ENCODE results near the gene HADH. TPM values are rescaled to one million over a fixed set of nuclear protein-coding genes. Genes with fewer than 3 reads are reported as not detected.

Gene HADH
- polyA plus RNA-seq, 1 donor: 195 TPM

DNA sequence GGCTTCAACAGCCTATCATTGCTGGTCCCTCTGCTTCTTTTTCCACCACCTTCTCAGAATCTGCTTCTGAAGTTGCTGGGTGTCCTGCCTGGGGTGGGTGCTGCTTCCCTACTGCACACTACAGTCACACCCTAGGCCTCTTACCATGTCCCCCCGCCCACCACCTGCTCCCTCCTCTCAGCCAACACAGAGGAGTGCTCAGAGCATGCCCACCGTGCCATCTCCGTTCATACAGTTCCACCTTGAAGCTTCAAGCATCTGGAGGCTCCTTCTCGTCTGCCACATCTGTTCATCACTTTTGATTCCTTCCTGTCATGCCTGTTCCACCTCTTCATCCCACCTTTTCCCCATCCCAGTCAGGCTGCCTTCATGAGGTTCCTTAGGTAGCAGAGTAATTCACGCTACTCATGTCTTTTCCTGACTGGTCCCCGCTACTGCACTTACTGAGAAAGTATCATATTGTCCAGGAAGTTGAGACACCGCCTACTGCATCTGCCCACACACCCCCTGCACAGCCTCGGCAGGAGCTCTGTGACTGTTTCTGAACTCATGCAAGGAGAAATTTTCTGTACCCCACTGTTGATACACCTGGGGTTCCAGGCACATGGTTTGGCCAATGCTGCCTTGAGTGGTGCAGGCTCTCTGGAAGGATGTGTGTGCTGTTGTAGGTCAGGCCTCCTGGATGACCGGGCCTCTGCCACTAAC is 39.5 kb downstream of the HADH start:
- no peaks in the 10 kb centered on the region for H3K9me3 ChIP-seq (ENCODE audit: control insufficient read depth, low read depth, low read length)
- no peak for DNase-seq
- H3K27me3 ChIP-seq (ENCODE audit: control insufficient read depth, insufficient read depth, low read length): no peaks in the 10 kb centered on the region
- H3K4me1 ChIP-seq (ENCODE audit: control insufficient read depth, insufficient read depth, low read length): no peaks in the 10 kb centered on the region
- no peak overlapping the region for H3K4me3 ChIP-seq (ENCODE audit: low read length)
- H3K27ac ChIP-seq (ENCODE audit: low read length): no peak overlapping the region
- peaks cover 82% of the 10 kb centered on the region for H3K36me3 ChIP-seq (ENCODE audit: control insufficient read depth, insufficient read depth, low read length)
- WGBS (ENCODE audit: insufficient coverage, low lambda C conversion rate): 83% methylated on average over 2 of the region's 9 CpGs

DNA sequence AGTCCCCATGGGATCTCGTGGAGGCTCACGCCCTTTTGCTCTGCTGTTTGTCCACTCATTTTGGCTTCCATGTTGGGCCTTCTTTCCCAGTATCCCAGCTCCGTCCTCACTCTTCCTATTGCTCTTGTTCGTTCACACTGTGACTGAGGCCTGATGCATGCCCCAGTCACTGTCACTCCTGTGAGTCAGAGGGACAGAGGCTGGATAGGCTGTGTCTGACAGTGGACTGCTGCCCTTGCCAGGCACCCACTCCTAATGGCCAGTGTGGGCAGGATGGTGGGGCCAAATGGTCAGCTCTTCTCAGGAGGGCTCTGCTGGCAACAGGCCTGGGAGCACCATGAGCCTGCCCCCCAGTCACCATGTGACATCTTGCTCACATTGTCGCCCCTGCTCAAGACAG is 40.0 kb downstream of the HADH start:
- Histone ChIP-seq H3K27ac (ENCODE audit: low read length) (no peak overlapping the region), H3K27me3 (ENCODE audit: control insufficient read depth, insufficient read depth, low read length) (no peaks in the 10 kb centered on the region), H3K36me3 (ENCODE audit: control insufficient read depth, insufficient read depth, low read length) (peaks cover 85% of the 10 kb centered on the region), H3K9me3 (ENCODE audit: control insufficient read depth, low read depth, low read length) (no peaks in the 10 kb centered on the region), H3K4me3 (ENCODE audit: low read length) (no peak overlapping the region), H3K4me1 (ENCODE audit: control insufficient read depth, insufficient read depth, low read length) (no peaks in the 10 kb centered on the region)
- DNase-seq: no peak
- WGBS (ENCODE audit: insufficient coverage, low lambda C conversion rate): 100% methylated on average over 1 of the region's 5 CpGs

- peak; percentile 34 to 48 for DNase-seq
- H3K9me3 ChIP-seq (ENCODE audit: control insufficient read depth, low read depth, low read length): no peaks in the 10 kb centered on the region
- no CpG with 5 or more reads among the region's 2 CpGs for WGBS (ENCODE audit: insufficient coverage, low lambda C conversion rate)
- H3K4me3 ChIP-seq (ENCODE audit: low read length): no peak overlapping the region
- no peaks in the 10 kb centered on the region for H3K27me3 ChIP-seq (ENCODE audit: control insufficient read depth, insufficient read depth, low read length)
- peaks cover 84% of the 10 kb centered on the region for H3K36me3 ChIP-seq (ENCODE audit: control insufficient read depth, insufficient read depth, low read length)
- no peak overlapping the region for H3K27ac ChIP-seq (ENCODE audit: low read length)
- no peaks in the 10 kb centered on the region for H3K4me1 ChIP-seq (ENCODE audit: control insufficient read depth, insufficient read depth, low read length)
Observed at GRCh38 chr4:108030332-108030731, 40.6 kb downstream of the HADH start.

DNA sequence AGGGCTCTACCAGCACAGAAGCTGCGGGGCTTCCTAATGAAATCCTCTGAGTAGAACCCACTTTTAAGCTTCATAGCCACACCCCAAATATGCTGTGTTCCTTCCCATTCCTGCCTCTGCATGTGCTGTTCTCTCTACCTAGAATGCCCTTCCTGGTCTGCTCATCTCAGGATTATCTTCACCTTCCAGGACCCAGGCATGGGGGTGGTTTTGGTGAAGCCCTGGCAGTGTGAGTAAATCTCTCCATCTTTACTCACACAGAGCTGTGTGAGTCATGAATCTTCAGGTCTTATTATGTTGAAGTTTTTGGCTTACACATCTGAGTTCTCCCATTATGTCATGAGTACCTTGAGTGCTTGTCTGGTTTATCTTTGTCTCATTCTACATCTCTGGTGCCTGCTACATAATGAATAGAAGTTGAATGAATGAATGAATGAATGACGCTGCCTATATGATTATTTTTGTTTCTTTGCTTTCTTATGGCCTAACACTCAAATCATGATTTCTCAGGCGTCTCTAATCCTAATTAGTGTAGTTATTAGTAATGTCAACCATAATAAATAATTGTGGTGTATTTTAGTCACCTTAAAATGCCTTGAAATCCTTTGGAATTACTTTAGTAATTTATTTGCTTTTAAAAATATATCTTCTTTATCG is 41.9 kb downstream of the HADH start:
- no peaks in the 10 kb centered on the region for H3K4me1 ChIP-seq (ENCODE audit: control insufficient read depth, insufficient read depth, low read length)
- H3K4me3 ChIP-seq (ENCODE audit: low read length): no peak overlapping the region
- no peak overlapping the region for H3K27ac ChIP-seq (ENCODE audit: low read length)
- no peak for DNase-seq
- peaks cover 82% of the 10 kb centered on the region for H3K36me3 ChIP-seq (ENCODE audit: control insufficient read depth, insufficient read depth, low read length)
- WGBS (ENCODE audit: insufficient coverage, low lambda C conversion rate): 100% methylated on average over 3 of the region's 4 CpGs
- H3K9me3 ChIP-seq (ENCODE audit: control insufficient read depth, low read depth, low read length): no peaks in the 10 kb centered on the region
- no peaks in the 10 kb centered on the region for H3K27me3 ChIP-seq (ENCODE audit: control insufficient read depth, insufficient read depth, low read length)

DNA sequence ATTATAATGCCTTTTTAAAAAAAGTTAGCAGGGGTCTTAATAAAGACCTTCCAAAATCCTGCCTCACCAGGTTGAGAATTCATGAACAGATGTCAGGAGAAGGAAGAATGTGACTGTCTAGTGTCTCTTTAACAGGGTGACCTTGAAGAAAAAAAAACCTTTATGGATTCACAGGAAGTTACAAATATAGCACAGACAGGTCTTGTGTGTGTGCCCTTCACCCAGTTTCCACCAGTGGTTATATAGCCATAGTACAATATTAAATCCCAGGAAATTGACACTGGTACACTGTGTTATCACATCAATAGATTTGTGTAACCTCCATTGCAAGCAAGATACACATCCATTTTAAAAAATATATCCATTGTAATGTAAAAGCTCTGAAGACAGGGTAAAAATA is 43.7 kb downstream of the HADH start:
- H3K9me3 ChIP-seq (ENCODE audit: control insufficient read depth, low read depth, low read length): no peaks in the 10 kb centered on the region
- H3K36me3 ChIP-seq (ENCODE audit: control insufficient read depth, insufficient read depth, low read length): peaks cover 64% of the 10 kb centered on the region
- H3K4me3 ChIP-seq (ENCODE audit: low read length): no peak overlapping the region
- no peak overlapping the region for H3K27ac ChIP-seq (ENCODE audit: low read length)
- no peaks in the 10 kb centered on the region for H3K27me3 ChIP-seq (ENCODE audit: control insufficient read depth, insufficient read depth, low read length)
- H3K4me1 ChIP-seq (ENCODE audit: control insufficient read depth, insufficient read depth, low read length): no peaks in the 10 kb centered on the region
- DNase-seq: no peak

DNA sequence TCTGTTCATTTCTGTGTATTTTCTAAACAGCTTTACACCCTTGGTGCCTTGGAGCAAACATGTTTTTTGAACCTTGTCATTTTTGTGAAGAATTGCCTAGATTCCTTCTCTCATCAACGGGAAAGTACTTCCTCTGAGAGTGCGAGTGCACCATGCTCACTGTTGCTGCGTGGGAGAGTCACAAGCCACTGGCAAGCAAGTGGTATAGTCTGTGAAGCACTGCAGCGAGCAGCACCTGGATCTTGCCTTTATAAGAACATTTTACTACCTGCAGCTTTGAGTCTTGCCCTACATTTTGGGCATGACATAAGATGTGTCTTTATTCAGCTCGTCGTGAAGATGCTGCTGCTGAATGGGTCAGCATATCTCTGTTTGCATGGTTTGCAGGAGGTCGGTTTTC is 44.9 kb downstream of the HADH start:
- no CpG with 5 or more reads among the region's 7 CpGs for WGBS (ENCODE audit: insufficient coverage, low lambda C conversion rate)
- no peak for DNase-seq

DNA sequence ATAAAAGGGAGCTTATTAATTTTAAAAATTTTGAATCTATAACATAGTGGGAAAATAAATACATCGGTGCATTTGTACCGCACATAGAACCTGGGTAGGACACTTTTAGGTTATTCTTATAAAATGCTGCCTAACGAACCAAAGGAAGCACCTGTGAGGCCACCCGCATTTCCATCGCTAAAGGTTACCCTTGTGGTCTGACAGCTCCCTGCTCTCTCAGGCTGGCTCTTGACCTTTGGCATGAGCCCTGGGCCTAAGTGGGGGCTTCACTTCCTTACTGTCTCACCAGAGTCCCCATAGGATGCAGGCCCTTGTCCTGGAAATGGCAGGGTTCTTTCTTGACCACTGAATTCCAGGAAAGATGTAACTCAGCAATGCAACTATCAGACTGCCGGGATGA is 46.0 kb downstream of the HADH start:
- H3K4me1 ChIP-seq (ENCODE audit: control insufficient read depth, insufficient read depth, low read length): no peaks in the 10 kb centered on the region

More for the DNA sequence above, 44.9 kb downstream of the HADH start:
- no peaks in the 10 kb centered on the region for H3K4me1 ChIP-seq (ENCODE audit: control insufficient read depth, insufficient read depth, low read length)
- H3K27me3 ChIP-seq (ENCODE audit: control insufficient read depth, insufficient read depth, low read length): no peaks in the 10 kb centered on the region
- H3K36me3 ChIP-seq (ENCODE audit: control insufficient read depth, insufficient read depth, low read length): peaks cover 52% of the 10 kb centered on the region
- H3K4me3 ChIP-seq (ENCODE audit: low read length): no peak overlapping the region
- no peak overlapping the region for H3K27ac ChIP-seq (ENCODE audit: low read length)
- no peaks in the 10 kb centered on the region for H3K9me3 ChIP-seq (ENCODE audit: control insufficient read depth, low read depth, low read length)

GRCh38 chr4:108036213-108036612 is 46.5 kb downstream of the HADH start:
- no peak overlapping the region for H3K4me3 ChIP-seq (ENCODE audit: low read length)

More for the DNA sequence above, 46.0 kb downstream of the HADH start:
- no peak overlapping the region for H3K27ac ChIP-seq (ENCODE audit: low read length)
- no peaks in the 10 kb centered on the region for H3K9me3 ChIP-seq (ENCODE audit: control insufficient read depth, low read depth, low read length)
- no CpG with 5 or more reads among the region's 6 CpGs for WGBS (ENCODE audit: insufficient coverage, low lambda C conversion rate)
- no peak for DNase-seq
- H3K36me3 ChIP-seq (ENCODE audit: control insufficient read depth, insufficient read depth, low read length): peaks cover 48% of the 10 kb centered on the region
- H3K27me3 ChIP-seq (ENCODE audit: control insufficient read depth, insufficient read depth, low read length): no peaks in the 10 kb centered on the region
- no peak overlapping the region for H3K4me3 ChIP-seq (ENCODE audit: low read length)

GRCh38 chr4:108037884-108038283 is 48.2 kb downstream of the HADH start:
- Histone ChIP-seq H3K4me1 (ENCODE audit: control insufficient read depth, insufficient read depth, low read length) (no peaks in the 10 kb centered on the region), H3K9me3 (ENCODE audit: control insufficient read depth, low read depth, low read length) (no peaks in the 10 kb centered on the region), H3K36me3 (ENCODE audit: control insufficient read depth, insufficient read depth, low read length) (peaks cover 31% of the 10 kb centered on the region), H3K4me3 (ENCODE audit: low read length) (no peak overlapping the region), H3K27me3 (ENCODE audit: control insufficient read depth, insufficient read depth, low read length) (no peaks in the 10 kb centered on the region), H3K27ac (ENCODE audit: low read length) (no peak overlapping the region)
- DNase-seq: no peak
- WGBS (ENCODE audit: insufficient coverage, low lambda C conversion rate): no CpG with 5 or more reads among the region's 2 CpGs

More at GRCh38 chr4:108036213-108036612, 46.5 kb downstream of the HADH start:
- Histone ChIP-seq H3K36me3 (ENCODE audit: control insufficient read depth, insufficient read depth, low read length) (peaks cover 43% of the 10 kb centered on the region), H3K4me1 (ENCODE audit: control insufficient read depth, insufficient read depth, low read length) (no peaks in the 10 kb centered on the region), H3K9me3 (ENCODE audit: control insufficient read depth, low read depth, low read length) (no peaks in the 10 kb centered on the region), H3K27ac (ENCODE audit: low read length) (no peak overlapping the region), H3K27me3 (ENCODE audit: control insufficient read depth, insufficient read depth, low read length) (no peaks in the 10 kb centered on the region)
- no peak for DNase-seq
- WGBS (ENCODE audit: insufficient coverage, low lambda C conversion rate): no CpG with 5 or more reads among the region's 7 CpGs

GRCh38 chr4:108042927-108043326 is 53.2 kb downstream of the HADH start:
- H3K27me3 ChIP-seq (ENCODE audit: control insufficient read depth, insufficient read depth, low read length): no peaks in the 10 kb centered on the region

GRCh38 chr4:108043526-108043925 is 53.8 kb downstream of the HADH start:
- no peaks in the 10 kb centered on the region for H3K27me3 ChIP-seq (ENCODE audit: control insufficient read depth, insufficient read depth, low read length)
- H3K9me3 ChIP-seq (ENCODE audit: control insufficient read depth, low read depth, low read length): no peaks in the 10 kb centered on the region
- DNase-seq: no peak
- H3K4me1 ChIP-seq (ENCODE audit: control insufficient read depth, insufficient read depth, low read length): no peaks in the 10 kb centered on the region
- H3K27ac ChIP-seq (ENCODE audit: low read length): no peak overlapping the region
- no peak overlapping the region for H3K4me3 ChIP-seq (ENCODE audit: low read length)
- WGBS (ENCODE audit: insufficient coverage, low lambda C conversion rate): no CpG with 5 or more reads among the region's 5 CpGs
- no peaks in the 10 kb centered on the region for H3K36me3 ChIP-seq (ENCODE audit: control insufficient read depth, insufficient read depth, low read length)

More at GRCh38 chr4:108042927-108043326, 53.2 kb downstream of the HADH start:
- Histone ChIP-seq H3K9me3 (ENCODE audit: control insufficient read depth, low read depth, low read length) (no peaks in the 10 kb centered on the region), H3K36me3 (ENCODE audit: control insufficient read depth, insufficient read depth, low read length) (no peaks in the 10 kb centered on the region), H3K4me1 (ENCODE audit: control insufficient read depth, insufficient read depth, low read length) (no peaks in the 10 kb centered on the region), H3K4me3 (ENCODE audit: low read length) (no peak overlapping the region), H3K27ac (ENCODE audit: low read length) (no peak overlapping the region)
- no CpG with 5 or more reads among the region's 3 CpGs for WGBS (ENCODE audit: insufficient coverage, low lambda C conversion rate)
- no peak for DNase-seq
